Stimulated activated CD8-positive, alpha-beta memory T cell treated with anti-CD3 and anti-CD28 coated beads, Interleukin-15, amount 100 ng/mL, for 24 hours (primary cell): ENCODE results near the gene RPA1.

Experiments used
- DNase-seq: peaks from one replicate; pipeline ENCODE4 v3.0.0-alpha.2; 2020; ENCODE audit warnings: low read depth

The RPA1 gene

GRCh38 chr17:1942666-1943435 lies 113.0 kb downstream of the RPA1 start:
- DNase-seq: no peak

- DNase-seq: no peak
These were observed 113.6 kb downstream of the RPA1 start for GRCh38 chr17:1943436-1943831.

- DNase-seq: no peak
These were observed 115.8 kb downstream of the RPA1 start for GRCh38 chr17:1945621-1946020.

- DNase-seq: no peak
These were observed 116.5 kb downstream of the RPA1 start for GRCh38 chr17:1946021-1946932.

GRCh38 chr17:1947229-1947742 lies 117.5 kb downstream of the RPA1 start:
- no peak for DNase-seq

- no peak for DNase-seq
These were observed 118.1 kb downstream of the RPA1 start for GRCh38 chr17:1947743-1948516.

- no peak for DNase-seq
These were observed 118.7 kb downstream of the RPA1 start for GRCh38 chr17:1948517-1948825.
